ENCODE measurements around the gene S100A12. TPM values are rescaled to one million over a fixed set of nuclear protein-coding genes. Genes with fewer than 3 reads are reported as not detected.

The S100A12 gene
- total and polyA plus RNA-seq, 7 experiments from 2014 or later: 22.0 to 179 TPM; not detected in 5

GRCh38 chr1:153403421-153404085 is 28.1 kb upstream of the S100A12 start:
- Histone ChIP-seq H3K4me1 (ENCODE audit: control insufficient read depth in 2 of 2, insufficient read depth in 2 of 2, low read length in 2 of 2) (no peaks in the 10 kb centered on the region), H3K27me3 (ENCODE audit: control insufficient read depth in 2 of 2, insufficient read depth in 2 of 2, low read length in 2 of 2) (no peaks in the 10 kb centered on the region), H3K4me3 (ENCODE audit: low read length) (no peak overlapping the region), H3K9me3 (ENCODE audit: control insufficient read depth in 2 of 3, low read length in 3 of 3) (no peaks in the 10 kb centered on the region), H3K27ac (ENCODE audit: low read depth, low read length) (no peak overlapping the region), H3K36me3 (ENCODE audit: control insufficient read depth in 2 of 3, insufficient read depth in 3 of 3, low read length in 3 of 3) (no peaks in the 10 kb centered on the region)
- Mint-ChIP-seq H3K4me3 (no peak overlapping the region), H3K4me1 (peaks cover 0 to 25% (median 13%) of the 10 kb centered on the region in 7 donors), H3K27me3 (peaks cover 5 to 18% (median 17%) of the 10 kb centered on the region in 5 donors), H3K36me3 (peaks cover 0 to 3% (median 0%) of the 10 kb centered on the region in 5 donors), H3K27ac (no peak overlapping the region), H3K9me3 (peaks cover 0 to 6% (median 3%) of the 10 kb centered on the region in 11 donors)
- intact Hi-C loops (cut with micrococcal nuclease): loop anchor here (1.0 to 2.0 kb wide), 2 partner anchors 51 kb away; no protein-coding TSS in a partner anchor
- ChIA-PET POLR2A (no interaction called here), CTCF (interaction anchor here (1.8 kb wide), 1 partner anchor 91 kb away, joined by 4 read pairs; no protein-coding TSS in a partner anchor)
- DNase-seq (no peak), ATAC-seq (no peak)

- Histone ChIP-seq H3K4me1 (ENCODE audit: control insufficient read depth in 2 of 2, insufficient read depth in 2 of 2, low read length in 2 of 2) (no peaks in the 10 kb centered on the region), H3K9me3 (ENCODE audit: control insufficient read depth in 2 of 3, low read length in 3 of 3) (no peaks in the 10 kb centered on the region), H3K4me3 (ENCODE audit: low read length) (no peak overlapping the region), H3K27ac (ENCODE audit: low read depth, low read length) (no peak overlapping the region), H3K27me3 (ENCODE audit: control insufficient read depth in 2 of 2, insufficient read depth in 2 of 2, low read length in 2 of 2) (no peaks in the 10 kb centered on the region), H3K36me3 (ENCODE audit: control insufficient read depth in 2 of 3, insufficient read depth in 3 of 3, low read length in 3 of 3) (no peaks in the 10 kb centered on the region)
- H3K27ac Mint-ChIP-seq: no peak overlapping the region
- CTCF ChIA-PET: interaction anchor here (1.8 kb wide), 1 partner anchor 92 kb away, joined by 4 read pairs; no protein-coding TSS in a partner anchor
- POLR2A ChIA-PET: no interaction called here
- ATAC-seq (no peak), DNase-seq (no peak)
- peaks cover 0 to 13% (median 8%) of the 10 kb centered on the region in 5 donors for H3K27me3 Mint-ChIP-seq
- H3K36me3 Mint-ChIP-seq: no peaks in the 10 kb centered on the region
- H3K4me1 Mint-ChIP-seq: peaks cover 0 to 14% (median 11%) of the 10 kb centered on the region in 7 donors
- H3K9me3 Mint-ChIP-seq: no peaks in the 10 kb centered on the region
- intact Hi-C loops (cut with micrococcal nuclease): no loop called here
- H3K4me3 Mint-ChIP-seq: no peak overlapping the region
Observed at GRCh38 chr1:153402226-153402625, 26.8 kb upstream of the S100A12 start.

GRCh38 chr1:153401461-153401860 is 26.0 kb upstream of the S100A12 start:
- Mint-ChIP-seq H3K4me1 (peaks cover 0 to 7% (median 5%) of the 10 kb centered on the region in 7 donors), H3K4me3 (no peak overlapping the region), H3K27ac (no peak overlapping the region), H3K9me3 (no peaks in the 10 kb centered on the region), H3K27me3 (peaks cover 0 to 11% (median 6%) of the 10 kb centered on the region in 5 donors), H3K36me3 (no peaks in the 10 kb centered on the region)
- no peaks in the 10 kb centered on the region for H3K4me1 ChIP-seq (ENCODE audit: control insufficient read depth in 2 of 2, insufficient read depth in 2 of 2, low read length in 2 of 2)
- no peaks in the 10 kb centered on the region for H3K9me3 ChIP-seq (ENCODE audit: control insufficient read depth in 2 of 3, low read length in 3 of 3)
- ChIA-PET CTCF (no interaction called here), POLR2A (no interaction called here)
- H3K27me3 ChIP-seq (ENCODE audit: control insufficient read depth in 2 of 2, insufficient read depth in 2 of 2, low read length in 2 of 2): no peaks in the 10 kb centered on the region
- intact Hi-C loops (cut with micrococcal nuclease): loop anchor here in 1 of 2 donors (2.0 kb wide), 1 partner anchor 93 kb away; no protein-coding TSS in a partner anchor
- DNase-seq (no peak), ATAC-seq (no peak)
- no peak overlapping the region for H3K4me3 ChIP-seq (ENCODE audit: low read length)
- H3K27ac ChIP-seq (ENCODE audit: low read depth, low read length): no peak overlapping the region
- H3K36me3 ChIP-seq (ENCODE audit: control insufficient read depth in 2 of 3, insufficient read depth in 3 of 3, low read length in 3 of 3): no peaks in the 10 kb centered on the region

- DNase-seq (no peak), ATAC-seq (no peak)
Observed at GRCh38 chr1:153400244-153400643, 24.8 kb upstream of the S100A12 start.

GRCh38 chr1:153399401-153400055 is 24.1 kb upstream of the S100A12 start:
- Histone ChIP-seq H3K4me3 (ENCODE audit: low read length) (no peak overlapping the region), H3K9me3 (ENCODE audit: control insufficient read depth in 2 of 3, low read length in 3 of 3) (no peaks in the 10 kb centered on the region), H3K27ac (ENCODE audit: low read depth, low read length) (no peak overlapping the region), H3K27me3 (ENCODE audit: control insufficient read depth in 2 of 2, insufficient read depth in 2 of 2, low read length in 2 of 2) (no peaks in the 10 kb centered on the region), H3K4me1 (ENCODE audit: control insufficient read depth in 2 of 2, insufficient read depth in 2 of 2, low read length in 2 of 2) (no peaks in the 10 kb centered on the region), H3K36me3 (ENCODE audit: control insufficient read depth in 2 of 3, insufficient read depth in 3 of 3, low read length in 3 of 3) (no peaks in the 10 kb centered on the region)
- CTCF ChIA-PET: interaction anchor here (0.6 kb wide), 1 partner anchor 174 kb away, joined by 3 read pairs; no protein-coding TSS in a partner anchor
- H3K9me3 Mint-ChIP-seq: no peaks in the 10 kb centered on the region
- POLR2A ChIA-PET: no interaction called here
- no peaks in the 10 kb centered on the region for H3K36me3 Mint-ChIP-seq
- intact Hi-C loops (cut with micrococcal nuclease): loop anchor here in 1 of 2 donors (2.0 kb wide), 1 partner anchor 95 kb away; no protein-coding TSS in a partner anchor
- H3K27me3 Mint-ChIP-seq: peaks cover 0 to 17% (median 9%) of the 10 kb centered on the region in 5 donors
- no peak overlapping the region for H3K27ac Mint-ChIP-seq
- peaks cover 0 to 3% (median 0%) of the 10 kb centered on the region in 7 donors for H3K4me1 Mint-ChIP-seq
- no peak overlapping the region for H3K4me3 Mint-ChIP-seq
- DNase-seq (no peak), ATAC-seq (no peak)

More at GRCh38 chr1:153400244-153400643, 24.8 kb upstream of the S100A12 start:
- H3K36me3 ChIP-seq (ENCODE audit: control insufficient read depth in 2 of 3, insufficient read depth in 3 of 3, low read length in 3 of 3): no peaks in the 10 kb centered on the region
- no peaks in the 10 kb centered on the region for H3K9me3 ChIP-seq (ENCODE audit: control insufficient read depth in 2 of 3, low read length in 3 of 3)
- peaks cover 0 to 5% (median 0%) of the 10 kb centered on the region in 7 donors for H3K4me1 Mint-ChIP-seq
- H3K27ac ChIP-seq (ENCODE audit: low read depth, low read length): no peak overlapping the region
- no peak overlapping the region for H3K27ac Mint-ChIP-seq
- H3K27me3 ChIP-seq (ENCODE audit: control insufficient read depth in 2 of 2, insufficient read depth in 2 of 2, low read length in 2 of 2): no peaks in the 10 kb centered on the region
- no peaks in the 10 kb centered on the region for H3K4me1 ChIP-seq (ENCODE audit: control insufficient read depth in 2 of 2, insufficient read depth in 2 of 2, low read length in 2 of 2)
- H3K4me3 Mint-ChIP-seq: no peak overlapping the region
- ChIA-PET POLR2A (no interaction called here), CTCF (interaction anchor here (1.0 kb wide), 1 partner anchor 48 kb away, joined by 3 read pairs; no protein-coding TSS in a partner anchor)
- no peaks in the 10 kb centered on the region for H3K9me3 Mint-ChIP-seq
- no peaks in the 10 kb centered on the region for H3K36me3 Mint-ChIP-seq
- intact Hi-C loops (cut with micrococcal nuclease): loop anchor here in 1 of 2 donors (2.0 kb wide), 1 partner anchor 95 kb away; no protein-coding TSS in a partner anchor
- H3K27me3 Mint-ChIP-seq: peaks cover 0 to 16% (median 7%) of the 10 kb centered on the region in 5 donors
- H3K4me3 ChIP-seq (ENCODE audit: low read length): no peak overlapping the region

GRCh38 chr1:153397924-153398651 is 22.7 kb upstream of the S100A12 start:
- DNase-seq: no peak
- no peak overlapping the region for H3K27ac ChIP-seq (ENCODE audit: low read depth, low read length)
- intact Hi-C loops (cut with micrococcal nuclease): no loop called here
- no peak for ATAC-seq
- Mint-ChIP-seq H3K9me3 (no peaks in the 10 kb centered on the region), H3K4me1 (peaks cover 0 to 2% (median 0%) of the 10 kb centered on the region in 7 donors), H3K4me3 (no peak overlapping the region), H3K27me3 (peaks cover 0 to 28% (median 16%) of the 10 kb centered on the region in 5 donors), H3K27ac (no peak overlapping the region), H3K36me3 (no peaks in the 10 kb centered on the region)
- ChIA-PET POLR2A (no interaction called here), CTCF (no interaction called here)
- no peaks in the 10 kb centered on the region for H3K4me1 ChIP-seq (ENCODE audit: control insufficient read depth in 2 of 2, insufficient read depth in 2 of 2, low read length in 2 of 2)
- H3K4me3 ChIP-seq (ENCODE audit: low read length): no peak overlapping the region
- no peaks in the 10 kb centered on the region for H3K27me3 ChIP-seq (ENCODE audit: control insufficient read depth in 2 of 2, insufficient read depth in 2 of 2, low read length in 2 of 2)
- no peaks in the 10 kb centered on the region for H3K36me3 ChIP-seq (ENCODE audit: control insufficient read depth in 2 of 3, insufficient read depth in 3 of 3, low read length in 3 of 3)
- H3K9me3 ChIP-seq (ENCODE audit: control insufficient read depth in 2 of 3, low read length in 3 of 3): no peaks in the 10 kb centered on the region
